Subcutaneous adipose tissue (tissue), 4 donors: ENCODE measurements around the gene RPL39L. TPM values are rescaled to one million over a fixed set of nuclear protein-coding genes. Genes with fewer than 3 reads are reported as not detected.

Source experiments
- CTCF ChIP-seq: fragments of 450-650 bp; IDR thresholded peaks from one replicate; pipeline ENCODE4 v1.5.1; 2016; ENCODE audit warnings: low read depth, mild to moderate bottlenecking, control low read depth, antibody characterized with exemption, moderate library complexity
- total RNA-seq, 4 donors: library from RNA; depleted of rRNA; stranded (reverse); fragments of >200 nt; gene quantifications; one replicate each; pipeline ENCODE4 v1.1.0, GENCODE V29; 2016

Gene RPL39L
- total RNA-seq, 4 donors from 2014 or later: 8.9 to 14.6 (median 10.6) TPM

DNA sequence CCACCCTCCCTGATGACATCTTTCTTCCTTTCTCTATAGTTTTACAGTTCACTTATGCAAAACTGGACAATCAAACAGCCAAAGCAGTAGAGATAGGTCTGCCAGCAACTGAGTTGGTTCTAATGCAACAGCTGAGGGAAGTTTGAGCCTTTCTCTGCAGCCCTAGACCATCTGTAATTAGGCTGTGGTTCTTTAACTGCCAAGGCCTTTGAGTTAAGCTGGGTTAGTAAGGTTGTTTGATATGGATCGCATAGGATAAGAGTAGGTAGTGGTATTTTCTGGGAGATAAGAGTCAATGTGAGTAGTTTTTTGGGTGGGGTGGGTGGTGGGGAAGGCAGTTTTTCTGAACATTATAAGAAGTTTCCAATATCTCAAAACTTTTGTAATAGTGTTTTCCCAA, 3.0 kb downstream of the RPL39L start:
- TF ChIP-seq CTCF: no peak

DNA sequence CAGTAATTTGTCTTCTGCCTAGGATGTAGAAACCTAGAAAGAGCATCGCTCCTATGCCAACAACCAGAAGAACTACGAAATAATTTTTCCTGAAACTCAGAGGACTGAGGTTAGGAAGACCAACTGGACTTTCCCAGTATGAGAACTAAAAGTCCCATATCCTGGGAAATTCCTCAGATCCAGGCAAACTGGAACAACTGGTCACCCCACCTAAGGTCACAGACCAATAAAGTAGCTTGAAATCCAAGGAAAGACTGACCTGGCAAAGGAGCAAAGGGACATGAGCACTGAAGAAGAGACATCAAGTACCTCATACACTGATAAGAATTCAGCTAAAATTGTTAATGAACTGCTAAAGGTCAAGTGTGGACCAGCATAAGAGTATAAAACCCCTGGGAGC, 6.6 kb downstream of the RPL39L start:
- no peak for TF ChIP-seq CTCF

- TF ChIP-seq CTCF: no peak
Measured at GRCh38 chr3:187131981-187132380, 7.3 kb downstream of the RPL39L start.

DNA sequence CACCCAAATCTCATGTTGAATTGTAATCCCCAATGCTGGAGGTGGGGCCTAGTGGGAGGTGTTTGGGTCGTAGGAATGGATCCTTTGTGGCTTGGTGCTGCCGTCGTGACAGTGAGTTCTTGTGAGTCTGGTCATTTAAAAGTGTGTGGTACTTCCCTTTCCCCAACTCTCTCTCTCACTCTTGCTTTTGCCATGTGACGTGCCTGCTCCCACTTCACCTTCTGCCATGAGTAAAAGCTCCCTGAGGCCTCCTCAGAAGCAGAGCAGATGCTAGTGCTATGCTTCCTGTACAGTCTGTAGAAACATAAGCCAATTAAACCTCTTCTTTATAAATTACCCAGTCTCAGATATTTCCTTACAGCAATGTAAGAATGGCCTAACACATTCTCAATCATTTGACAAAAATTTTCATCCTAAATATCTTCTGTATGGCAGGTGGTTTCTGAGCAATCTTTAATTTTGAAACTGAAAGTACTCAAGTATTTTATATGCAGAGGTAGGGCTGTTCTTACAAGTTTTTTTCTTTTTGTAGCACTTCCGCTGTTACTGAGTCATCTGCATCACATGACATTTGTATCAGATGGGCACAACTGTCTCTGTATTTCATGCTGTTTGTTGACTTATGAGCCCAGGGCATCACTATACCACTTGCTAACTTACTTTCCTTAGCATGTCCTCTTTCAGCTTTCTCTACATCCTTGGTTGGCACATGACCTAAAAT, 8.8 kb downstream of the RPL39L start:
- no peak for TF ChIP-seq CTCF

DNA sequence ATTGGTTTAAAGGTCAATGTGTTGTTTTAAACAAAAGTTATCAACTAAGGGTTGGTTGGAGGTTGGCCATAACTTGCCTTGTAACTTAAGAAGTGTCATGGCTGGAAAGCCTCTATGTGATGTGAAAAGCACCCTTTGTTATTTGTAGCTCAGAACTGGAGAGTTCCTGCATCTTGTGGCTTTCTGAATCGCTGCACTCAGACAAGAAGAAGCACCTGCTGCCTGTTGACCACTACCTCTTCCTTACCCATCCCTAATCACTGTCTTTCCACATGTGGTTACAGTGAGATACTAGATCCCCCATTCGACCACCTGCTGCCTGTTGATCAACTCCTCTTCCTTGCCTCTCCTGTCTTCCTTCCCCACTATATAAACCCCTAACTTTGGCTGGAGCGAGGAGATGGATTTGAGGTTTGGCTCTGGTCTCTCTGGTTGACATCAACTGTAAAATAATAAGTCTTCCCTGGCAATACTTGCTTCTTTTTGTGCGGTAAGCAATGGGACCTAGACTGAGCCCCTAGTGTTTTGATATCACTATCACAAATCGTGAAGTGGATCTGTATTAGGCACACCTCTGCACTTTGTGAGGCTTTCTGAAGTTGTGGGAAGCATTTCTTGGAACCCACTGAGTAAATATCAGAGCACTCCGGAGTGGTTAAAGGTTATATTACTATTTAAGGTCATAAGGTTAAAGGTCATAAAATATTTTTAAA, 13.8 kb downstream of the RPL39L start:
- no peak for TF ChIP-seq CTCF

- TF ChIP-seq CTCF: no peak
Measured at GRCh38 chr3:187122261-187122660, 17.0 kb downstream of the RPL39L start.

GRCh38 chr3:187120326-187120725, 19.0 kb downstream of the RPL39L start:
- TF ChIP-seq CTCF: no peak
